Suprapubic skin (tissue), 4 donors: ENCODE measurements around the gene CILP.

Experiments
- CTCF ChIP-seq, 2 donors: fragments of 200-600 bp in 1 of 2; fragments of 450-650 bp in 1 of 2; sonication (generic) in 1 of 2; IDR thresholded peaks; one replicate each; pipeline ENCODE4 v1.5.1; 2016 to 2019; ENCODE audit warnings: antibody characterized with exemption in 2 of 2, mild to moderate bottlenecking in 1 of 2, moderate library complexity in 1 of 2
- EP300 ChIP-seq: sonication (generic); formaldehyde crosslinking; IDR thresholded peaks from one replicate; pipeline ENCODE4 v1.6.1; 2017; ENCODE audit warnings: antibody characterized with exemption
- POLR2AphosphoS5 ChIP-seq, 3 donors: sonication (generic); formaldehyde crosslinking; IDR thresholded peaks; one replicate each; pipeline ENCODE4 v1.6.1; 2017; ENCODE audit warnings: antibody characterized with exemption in 3 of 3

GRCh38 chr15:65211482-65211982, 259 bp upstream of the CILP start:
- TF ChIP-seq CTCF (IDR thresholded peaks at IDR 0.05), result no peak
- no peak for TF ChIP-seq POLR2AphosphoS5 (IDR thresholded peaks at IDR 0.05)
- TF ChIP-seq EP300, result no peak
